Right lobe of liver (tissue), 4 donors: ENCODE measurements around the gene SELENOI.

ENCODE experiments used
- CTCF ChIP-seq, 4 donors: fragments of 200-600 bp in 3 of 4; fragments of 450-650 bp in 1 of 4; IDR thresholded peaks; one replicate each; pipeline versions ENCODE4 v1.5.1 to v1.8.0; 2016 to 2022; ENCODE audit warnings: antibody characterized with exemption in 4 of 4, mild to moderate bottlenecking in 2 of 4
- POLR2A ChIP-seq: fragments of 450-650 bp; IDR thresholded peaks from one replicate; pipeline ENCODE4 v1.6.1; 2017; ENCODE audit warnings: antibody characterized with exemption, mild to moderate bottlenecking
- donor health status: DM: no; HTN: no; CAD: no.
- donor health status: DM: no; HTN: no; CAD: no.
- donor health status: DM: no; HTN: yes; CAD: no.

- TF ChIP-seq CTCF (IDR thresholded peaks at IDR 0.05) (no peak), POLR2A (no peak)
Observed at GRCh38 chr2:26314243-26314642, 31.7 kb upstream of the SELENOI start.
